Thymus (tissue), 11 donors: ENCODE measurements around the gene FRZB. TPM values are rescaled to one million over a fixed set of nuclear protein-coding genes. Genes with fewer than 3 reads are reported as not detected.
"Not testable (repeated sequence)": the region's sequence is repeated elsewhere in the genome, so short reads cannot be mapped to it uniquely, and the experiment has no call there.

Source experiments
- DNase-seq, 9 donors: peaks; one replicate each; pipeline ENCODE4 v3.0.0-alpha.2; 2013; ENCODE audit warnings: low spot score in 9 of 9, low read depth in 6 of 9, missing footprints in 1 of 9
- H3K27ac ChIP-seq, 2 donors: one replicate each; pipeline ENCODE4 v1.5.1; 2013; ENCODE audit warnings: control low read depth in 1 of 2, low read depth in 1 of 2, low read length in 1 of 2, mild to moderate bottlenecking in 1 of 2, moderate library complexity in 1 of 2
- H3K27me3 ChIP-seq, 2 donors: one replicate each; pipeline ENCODE4 v1.5.1; 2013; ENCODE audit warnings: low read length in 1 of 2; ENCODE audit not compliant: control insufficient read depth in 2 of 2, insufficient read depth in 1 of 2
- H3K36me3 ChIP-seq, 2 donors: one replicate each; pipeline ENCODE4 v1.5.1; 2013; ENCODE audit warnings: low read length in 1 of 2, mild to moderate bottlenecking in 1 of 2, moderate library complexity in 1 of 2; ENCODE audit not compliant: control insufficient read depth in 2 of 2, insufficient read depth in 2 of 2
- H3K4me1 ChIP-seq, 2 donors: one replicate each; pipeline ENCODE4 v1.5.1; 2013; ENCODE audit warnings: low read length in 2 of 2; ENCODE audit not compliant: control insufficient read depth in 2 of 2, insufficient read depth in 2 of 2
- H3K4me3 ChIP-seq, 2 donors: one replicate each; pipeline ENCODE4 v1.5.1; 2013; ENCODE audit warnings: low read length in 2 of 2, control low read depth in 1 of 2, mild to moderate bottlenecking in 1 of 2
- H3K9me3 ChIP-seq, 2 donors: one replicate each; pipeline ENCODE4 v1.5.1; 2013; ENCODE audit warnings: low read length in 1 of 2, mild to moderate bottlenecking in 1 of 2; ENCODE audit not compliant: control insufficient read depth in 2 of 2, insufficient read depth in 1 of 2
- WGBS: extraction: QIAGEN DNeasy Blood & Tissue Kit; methylation state at CpG from one replicate; pipeline ENCODE4 v1.1.7; 2013; 5-methylcytosine and 5-hydroxymethylcytosine counted together
- polyA plus RNA-seq: library from polyadenylated mRNA; stranded (reverse); fragments of 200-250 nt; gene quantifications from one replicate; pipeline ENCODE4 v1.2.3, GENCODE V29; 2013
- total RNA-seq: library from RNA; stranded (reverse); fragments of 120-200 nt; gene quantifications from one replicate; pipeline ENCODE4 v1.2.4, GENCODE V29; 2013
- donor health status: healthy.

The FRZB gene
- total and polyA plus RNA-seq, 2 donors: 2.5 to 5.0 TPM

DNA sequence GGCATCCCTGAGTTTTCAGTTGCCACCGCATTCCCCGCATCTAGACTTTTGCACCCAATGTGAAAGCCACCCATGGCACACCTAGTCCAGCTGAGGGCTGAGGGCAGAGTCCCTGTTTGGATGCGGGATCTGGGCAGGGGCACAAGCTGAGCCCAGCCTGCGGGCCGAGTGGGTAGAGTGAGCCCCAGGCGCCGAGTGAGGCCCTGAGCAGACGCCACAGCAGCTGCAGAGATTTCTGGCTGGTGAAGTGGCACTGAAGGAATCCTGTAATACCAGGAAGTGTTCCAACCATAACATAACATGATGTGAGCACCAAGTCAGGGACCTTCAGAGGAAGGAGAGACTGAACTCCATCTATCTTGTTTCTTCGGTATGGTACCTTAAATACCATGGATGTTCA, 27.7 kb upstream of the FRZB start:
- Histone ChIP-seq H3K36me3 (no peaks in the 10 kb centered on the region), H3K4me1 (no peaks in the 10 kb centered on the region), H3K9me3 (no peaks in the 10 kb centered on the region), H3K27me3 (no peaks in the 10 kb centered on the region), H3K4me3 (no peak overlapping the region), H3K27ac (no peak overlapping the region)
- 97% methylated on average over 9 of the region's 9 CpGs for WGBS
- no peak for DNase-seq

DNA sequence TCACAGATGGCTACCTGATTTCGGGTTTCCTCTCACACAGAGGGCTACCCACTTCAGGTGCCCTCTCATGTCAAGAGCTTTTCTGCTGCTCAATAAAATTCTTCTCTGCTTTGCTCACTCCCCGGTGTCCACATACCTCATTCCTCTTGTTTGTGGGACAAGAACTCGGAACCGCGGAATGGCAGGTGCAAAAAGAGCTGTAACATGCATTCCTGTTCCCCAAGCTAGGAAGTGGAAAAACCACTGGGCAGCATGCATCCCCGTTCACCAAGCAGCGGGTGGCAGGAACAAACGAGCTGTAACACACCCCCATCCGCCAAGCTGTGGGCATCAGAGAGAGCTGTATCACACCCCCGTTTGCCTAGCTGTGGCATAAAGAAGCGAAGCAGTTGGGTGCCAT, 27.2 kb upstream of the FRZB start:
- 95% methylated on average over 11 of the region's 11 CpGs for WGBS
- no peaks in the 10 kb centered on the region for H3K27me3 ChIP-seq
- no peaks in the 10 kb centered on the region for H3K36me3 ChIP-seq
- no peak for DNase-seq
- H3K4me3 ChIP-seq: no peak overlapping the region
- no peak overlapping the region for H3K27ac ChIP-seq
- H3K4me1 ChIP-seq: no peaks in the 10 kb centered on the region
- no peaks in the 10 kb centered on the region for H3K9me3 ChIP-seq

DNA sequence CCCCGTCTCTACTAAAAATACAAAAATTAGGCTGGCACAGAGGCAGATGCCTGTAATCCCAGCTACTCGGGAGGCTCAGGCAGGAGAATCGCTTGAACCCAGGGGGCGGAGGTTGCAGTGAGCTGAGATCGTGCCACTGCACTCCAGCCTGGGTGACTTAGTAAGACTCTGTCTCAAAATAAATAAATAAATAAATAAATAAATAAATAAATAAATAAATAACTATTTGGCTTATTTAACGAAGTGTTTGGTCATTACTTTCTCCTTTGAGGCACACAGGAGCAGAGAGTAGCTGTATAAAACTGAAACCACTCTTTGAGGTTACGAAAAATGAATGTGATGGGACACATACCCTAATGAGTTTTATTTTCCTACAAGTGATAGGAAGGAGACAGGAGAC, 26.6 kb upstream of the FRZB start:
- not testable (repeated sequence) for H3K27me3 ChIP-seq, H3K27ac ChIP-seq, H3K4me1 ChIP-seq

DNA sequence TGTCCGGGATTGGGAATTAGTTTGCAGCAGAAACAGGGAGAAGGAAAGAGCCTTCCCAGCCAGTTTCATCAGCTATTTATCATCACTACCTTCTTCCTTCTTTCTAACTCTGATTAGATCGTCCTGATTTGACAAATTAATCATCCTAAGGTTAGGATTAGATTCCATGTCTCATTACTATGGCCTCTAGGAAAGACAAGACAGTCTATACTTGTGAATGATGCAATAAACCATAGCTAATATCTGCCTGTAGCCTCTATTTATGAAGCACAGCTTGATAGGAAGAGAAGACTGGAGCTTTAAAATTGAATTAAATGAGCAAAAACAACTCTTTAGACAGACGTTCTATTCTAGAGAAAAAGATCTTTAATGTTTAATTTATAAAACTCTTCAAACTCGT, 25.2 kb upstream of the FRZB start:
- DNase-seq: no peak
- 86% methylated on average over 4 of the region's 4 CpGs for WGBS
- H3K4me1 ChIP-seq: no peaks in the 10 kb centered on the region
- H3K27ac ChIP-seq: no peak overlapping the region
- no peaks in the 10 kb centered on the region for H3K27me3 ChIP-seq
- no peaks in the 10 kb centered on the region for H3K9me3 ChIP-seq
- H3K4me3 ChIP-seq: no peak overlapping the region
- no peaks in the 10 kb centered on the region for H3K36me3 ChIP-seq

More for the DNA sequence above, 26.6 kb upstream of the FRZB start:
- H3K4me3 ChIP-seq, DNase-seq, H3K9me3 ChIP-seq, H3K36me3 ChIP-seq: not testable (repeated sequence)
- 96% methylated on average over 7 of the region's 7 CpGs for WGBS

DNA sequence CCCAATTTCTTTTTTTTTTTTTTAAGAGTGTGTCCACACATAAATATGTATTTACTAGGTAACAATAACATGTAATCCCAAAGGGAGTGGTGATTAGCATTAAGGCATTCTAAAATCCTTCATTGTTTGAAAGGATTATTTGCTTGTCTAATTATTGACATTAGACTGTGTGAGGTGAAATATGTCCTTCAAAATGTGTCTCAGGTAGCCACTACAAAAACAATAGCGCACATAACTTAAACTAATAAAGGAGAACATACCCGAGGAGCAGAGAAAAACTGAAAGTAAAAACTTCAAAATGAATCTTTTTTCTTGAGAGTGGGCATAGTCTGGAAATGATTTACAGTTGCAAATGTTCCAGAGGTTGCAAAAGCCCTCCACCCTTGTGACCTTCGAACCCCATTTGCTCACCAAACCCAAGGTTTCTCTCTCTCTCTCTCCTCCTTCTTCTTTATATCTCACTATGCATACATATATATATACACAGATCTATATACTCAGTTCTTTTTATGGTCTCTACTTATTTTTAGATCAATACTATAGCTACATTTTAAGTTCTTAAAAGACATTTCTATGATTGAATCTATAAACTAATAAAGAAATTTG, 24.4 kb upstream of the FRZB start:
- no peak overlapping the region for H3K27ac ChIP-seq
- no peaks in the 10 kb centered on the region for H3K27me3 ChIP-seq

DNA sequence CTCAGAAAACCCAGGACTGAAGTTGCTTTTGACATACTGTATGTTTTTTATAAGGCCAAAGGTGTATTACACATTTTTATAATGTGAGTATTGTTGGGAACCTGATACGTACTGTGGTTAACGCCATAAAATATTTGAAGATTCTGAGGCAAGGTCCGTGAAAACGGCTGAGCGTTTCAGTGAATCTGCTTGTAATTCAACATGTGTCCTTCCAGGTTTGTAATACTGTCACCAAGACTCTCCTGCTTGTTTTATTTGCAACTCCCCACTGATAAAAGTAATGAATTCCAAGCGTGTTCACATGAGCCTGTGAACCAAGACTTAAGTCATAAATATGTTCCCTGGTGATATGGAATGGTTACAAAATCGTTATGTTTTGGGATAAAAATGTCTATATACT, 23.9 kb upstream of the FRZB start:
- Histone ChIP-seq H3K36me3 (no peaks in the 10 kb centered on the region), H3K4me3 (no peak overlapping the region), H3K27me3 (no peaks in the 10 kb centered on the region), H3K4me1 (no peaks in the 10 kb centered on the region), H3K9me3 (no peaks in the 10 kb centered on the region), H3K27ac (no peak overlapping the region)
- WGBS: 96% methylated on average over 7 of the region's 7 CpGs
- no peak for DNase-seq

More for the DNA sequence above, 24.4 kb upstream of the FRZB start:
- Histone ChIP-seq H3K4me1 (no peaks in the 10 kb centered on the region), H3K9me3 (no peaks in the 10 kb centered on the region), H3K36me3 (no peaks in the 10 kb centered on the region), H3K4me3 (no peak overlapping the region)
- DNase-seq: no peak
- WGBS: 83% methylated on average over 3 of the region's 3 CpGs

DNA sequence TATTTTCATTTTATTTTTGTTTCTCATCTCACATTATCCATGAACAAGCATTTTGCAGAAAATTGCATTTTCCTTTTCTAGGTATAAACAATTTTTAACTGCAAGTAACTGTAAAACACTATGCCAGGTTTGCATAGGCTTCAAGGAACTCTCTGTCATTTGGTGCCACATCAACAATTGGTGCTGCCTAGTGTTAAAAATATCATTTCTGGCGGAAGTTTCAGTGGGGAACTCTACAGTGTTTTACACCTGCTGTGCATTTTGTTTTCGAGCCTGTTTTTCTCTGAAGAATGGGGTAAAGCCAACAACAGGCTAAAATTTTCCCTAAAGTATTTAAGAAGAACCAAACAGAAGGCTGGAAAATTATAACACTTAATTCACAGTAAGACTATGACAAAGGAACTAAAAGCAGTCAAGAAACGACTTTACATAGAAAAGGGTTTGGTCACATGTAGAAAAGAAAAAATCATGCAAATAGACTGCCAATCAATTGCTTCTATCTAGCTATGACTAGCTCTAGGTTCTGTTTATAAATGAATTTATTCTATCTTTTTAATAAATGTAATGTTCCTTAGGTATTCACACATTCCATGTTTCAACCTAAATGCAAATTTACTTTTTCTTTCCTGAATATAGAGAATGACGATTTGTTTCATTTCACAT, 21.4 kb upstream of the FRZB start:
- H3K36me3 ChIP-seq: no peaks in the 10 kb centered on the region
- no peak for DNase-seq
- no peak overlapping the region for H3K27ac ChIP-seq
- H3K4me1 ChIP-seq: no peaks in the 10 kb centered on the region
- no peaks in the 10 kb centered on the region for H3K27me3 ChIP-seq
- WGBS: 92% methylated on average over 4 of the region's 4 CpGs
- no peaks in the 10 kb centered on the region for H3K9me3 ChIP-seq
- no peak overlapping the region for H3K4me3 ChIP-seq

DNA sequence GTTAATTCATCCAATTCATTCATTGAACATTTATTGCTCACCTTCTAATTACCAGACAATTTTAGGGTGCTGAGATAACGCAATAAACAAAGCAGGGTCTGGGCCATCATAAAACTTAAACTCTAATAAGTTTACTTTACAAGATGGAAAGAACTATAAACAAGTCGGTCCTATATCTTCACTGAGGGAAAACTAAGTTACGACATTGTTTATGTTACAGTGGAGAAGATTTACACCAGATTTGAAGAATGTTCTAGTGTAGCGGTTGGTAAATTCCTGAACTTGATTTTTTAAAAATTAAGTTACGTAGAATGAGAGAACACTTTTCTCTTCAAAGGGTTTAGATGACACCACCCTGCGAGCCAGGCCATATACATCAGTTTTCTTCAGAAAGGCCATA, 20.7 kb upstream of the FRZB start:
- no peaks in the 10 kb centered on the region for H3K4me1 ChIP-seq
- no peaks in the 10 kb centered on the region for H3K27me3 ChIP-seq
- H3K36me3 ChIP-seq: no peaks in the 10 kb centered on the region
- no peak for DNase-seq
- H3K27ac ChIP-seq: no peak overlapping the region
- WGBS: 81% methylated on average over 6 of the region's 6 CpGs
- H3K9me3 ChIP-seq: no peaks in the 10 kb centered on the region
- H3K4me3 ChIP-seq: no peak overlapping the region

DNA sequence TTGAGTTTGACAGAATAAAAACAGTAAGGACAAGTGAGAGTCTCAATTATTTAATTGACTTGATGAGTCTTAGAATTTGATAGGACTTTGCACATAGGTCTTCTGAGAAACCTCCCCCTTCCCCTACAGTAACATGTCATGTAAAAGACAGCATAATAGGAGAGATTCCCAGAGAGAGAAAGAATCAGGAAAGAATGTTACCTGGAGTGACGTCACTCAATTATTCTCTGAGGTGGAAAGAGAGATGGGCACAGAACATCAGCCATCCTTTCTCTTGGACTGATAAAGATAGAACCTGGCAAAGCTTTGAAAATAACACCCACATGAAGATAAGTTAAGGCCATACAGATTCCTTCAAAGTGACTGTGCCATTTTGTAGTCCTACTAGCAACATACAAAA, 19.3 kb upstream of the FRZB start:
- Histone ChIP-seq H3K9me3 (no peaks in the 10 kb centered on the region), H3K27me3 (no peaks in the 10 kb centered on the region), H3K4me1 (no peaks in the 10 kb centered on the region), H3K27ac (no peak overlapping the region), H3K36me3 (no peaks in the 10 kb centered on the region), H3K4me3 (no peak overlapping the region)
- WGBS: 98% methylated on average over 1 of the region's 1 CpG
- DNase-seq: no peak
